ENCODE data around the gene FBXW11. TPM values are rescaled to one million over a fixed set of nuclear protein-coding genes. Genes with fewer than 3 reads are reported as not detected.

Gene FBXW11
- total RNA-seq, 1 experiment from 2014 or later, result 52.0 TPM

DNA sequence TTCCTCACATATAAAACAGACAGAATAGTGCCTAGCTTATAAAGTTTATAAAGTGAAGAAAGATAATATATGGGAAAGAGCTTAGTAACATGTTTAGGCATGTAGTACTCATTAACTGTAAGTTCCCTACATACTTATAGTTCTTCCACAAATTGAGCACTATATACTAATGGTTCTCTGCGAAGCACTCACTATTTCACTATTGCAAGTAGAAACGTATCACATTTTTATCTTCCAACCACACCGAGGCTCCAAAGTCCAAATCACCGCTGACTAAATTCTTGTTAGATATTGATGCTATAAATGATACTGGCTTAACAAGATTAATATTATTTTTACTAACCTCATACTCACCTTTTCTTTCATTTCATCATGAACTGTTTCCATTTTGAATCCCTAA, 61.0 kb downstream of the FBXW11 start:
- Histone ChIP-seq H2AFZ (ENCODE audit: low read depth, low read length, poor library complexity, severe bottlenecking) (no peak overlapping the region), H3K27ac (ENCODE audit: low read depth, low read length) (no peak overlapping the region), H3K79me2 (ENCODE audit: insufficient read depth, low read length) (peaks cover 77% of the 10 kb centered on the region), H3K4me3 (replicated peaks in 1 of 2; ENCODE audit: low read depth in 1 of 2, low read length in 2 of 2) (no peak overlapping the region), H4K20me1 (ENCODE audit: insufficient read depth) (peaks cover 10% of the 10 kb centered on the region; the same call in 1 of the 2 replicates), H3K36me3 (ENCODE audit: control insufficient read depth in 1 of 2, insufficient read depth in 2 of 2, low read length in 2 of 2) (no peaks in the 10 kb centered on the region), H3K9ac (ENCODE audit: low read length) (no peak overlapping the region), H3K9me2 (ENCODE audit: insufficient read depth) (no peaks in the 10 kb centered on the region), H3K27me3 (ENCODE audit: insufficient read depth, low read length) (no peaks in the 10 kb centered on the region), H3K9me3 (ENCODE audit: control insufficient read depth in 1 of 2, insufficient read depth in 1 of 2, low read depth in 1 of 2, low read length in 2 of 2) (no peaks in the 10 kb centered on the region), H3K4me1 (ENCODE audit: control insufficient read depth in 1 of 2, insufficient read depth in 2 of 2, low read length in 2 of 2) (peaks cover under 1 to 9% of the 10 kb centered on the region in 2 experiments; a peak in 1 of 4 replicates), H3K4me2 (ENCODE audit: low read length) (no peak overlapping the region)
- RAD21 ChIA-PET (ENCODE audit: low non-redundant PET in 1 of 2, low total read pairs in 2 of 2, uncharacterized antibody in 2 of 2, unreplicated experiment in 2 of 2), result no interaction called here
- TF ChIP-seq ZFX (IDR thresholded peaks at IDR 0.05) (no peak), CEBPB (IDR thresholded peaks at IDR 0.05; ENCODE audit: low read depth) (no peak), EGR1 (IDR thresholded peaks at IDR 0.05; ENCODE audit: low read depth) (no peak), SIN3A (IDR thresholded peaks at IDR 0.05; ENCODE audit: low read depth) (no peak), ELF1 (IDR thresholded peaks at IDR 0.05; ENCODE audit: borderline replicate concordance, low read depth) (no peak), TCF7L2 (IDR thresholded peaks at IDR 0.05; ENCODE audit: borderline replicate concordance, extremely low read depth, insufficient read depth, insufficient read length) (no peak), CBX3 (IDR thresholded peaks at IDR 0.05; ENCODE audit: low read depth) (no peak), FOSL1 (IDR thresholded peaks at IDR 0.05; ENCODE audit: low read depth) (no peak), POLR2A (IDR thresholded peaks at IDR 0.05; ENCODE audit: borderline replicate concordance, extremely low read depth, insufficient read depth, insufficient read length) (no peak), ZNF274 (IDR thresholded peaks at IDR 0.05; ENCODE audit: low read depth, low read length) (no peak), JUND (IDR thresholded peaks at IDR 0.05) (no peak), SP1 (IDR thresholded peaks at IDR 0.05; ENCODE audit: low read depth) (no peak), RAD21 (IDR thresholded peaks at IDR 0.05; ENCODE audit: low read depth) (no peak), YY1 (IDR thresholded peaks at IDR 0.05; ENCODE audit: extremely low read depth, insufficient replicate concordance, low read depth, low read length) (no peak), SRF (IDR thresholded peaks at IDR 0.05; ENCODE audit: low read depth) (no peak), EZH2phosphoT487 (IDR thresholded peaks at IDR 0.05; ENCODE audit: borderline replicate concordance) (no peak), POLR2AphosphoS5 (IDR thresholded peaks at IDR 0.05; ENCODE audit: low read depth, low read length) (no peak)
- TF ChIP-seq, protein P1, sequence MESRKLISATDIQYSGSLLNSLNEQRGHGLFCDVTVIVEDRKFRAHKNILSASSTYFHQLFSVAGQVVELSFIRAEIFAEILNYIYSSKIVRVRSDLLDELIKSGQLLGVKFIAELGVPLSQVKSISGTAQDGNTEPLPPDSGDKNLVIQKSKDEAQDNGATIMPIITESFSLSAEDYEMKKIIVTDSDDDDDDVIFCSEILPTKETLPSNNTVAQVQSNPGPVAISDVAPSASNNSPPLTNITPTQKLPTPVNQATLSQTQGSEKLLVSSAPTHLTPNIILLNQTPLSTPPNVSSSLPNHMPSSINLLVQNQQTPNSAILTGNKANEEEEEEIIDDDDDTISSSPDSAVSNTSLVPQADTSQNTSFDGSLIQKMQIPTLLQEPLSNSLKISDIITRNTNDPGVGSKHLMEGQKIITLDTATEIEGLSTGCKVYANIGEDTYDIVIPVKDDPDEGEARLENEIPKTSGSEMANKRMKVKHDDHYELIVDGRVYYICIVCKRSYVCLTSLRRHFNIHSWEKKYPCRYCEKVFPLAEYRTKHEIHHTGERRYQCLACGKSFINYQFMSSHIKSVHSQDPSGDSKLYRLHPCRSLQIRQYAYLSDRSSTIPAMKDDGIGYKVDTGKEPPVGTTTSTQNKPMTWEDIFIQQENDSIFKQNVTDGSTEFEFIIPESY (IDR thresholded peaks at IDR 0.05; ENCODE audit: extremely low read depth, insufficient replicate concordance, low read length), result no peak
- TF ChIP-seq, protein P2, sequence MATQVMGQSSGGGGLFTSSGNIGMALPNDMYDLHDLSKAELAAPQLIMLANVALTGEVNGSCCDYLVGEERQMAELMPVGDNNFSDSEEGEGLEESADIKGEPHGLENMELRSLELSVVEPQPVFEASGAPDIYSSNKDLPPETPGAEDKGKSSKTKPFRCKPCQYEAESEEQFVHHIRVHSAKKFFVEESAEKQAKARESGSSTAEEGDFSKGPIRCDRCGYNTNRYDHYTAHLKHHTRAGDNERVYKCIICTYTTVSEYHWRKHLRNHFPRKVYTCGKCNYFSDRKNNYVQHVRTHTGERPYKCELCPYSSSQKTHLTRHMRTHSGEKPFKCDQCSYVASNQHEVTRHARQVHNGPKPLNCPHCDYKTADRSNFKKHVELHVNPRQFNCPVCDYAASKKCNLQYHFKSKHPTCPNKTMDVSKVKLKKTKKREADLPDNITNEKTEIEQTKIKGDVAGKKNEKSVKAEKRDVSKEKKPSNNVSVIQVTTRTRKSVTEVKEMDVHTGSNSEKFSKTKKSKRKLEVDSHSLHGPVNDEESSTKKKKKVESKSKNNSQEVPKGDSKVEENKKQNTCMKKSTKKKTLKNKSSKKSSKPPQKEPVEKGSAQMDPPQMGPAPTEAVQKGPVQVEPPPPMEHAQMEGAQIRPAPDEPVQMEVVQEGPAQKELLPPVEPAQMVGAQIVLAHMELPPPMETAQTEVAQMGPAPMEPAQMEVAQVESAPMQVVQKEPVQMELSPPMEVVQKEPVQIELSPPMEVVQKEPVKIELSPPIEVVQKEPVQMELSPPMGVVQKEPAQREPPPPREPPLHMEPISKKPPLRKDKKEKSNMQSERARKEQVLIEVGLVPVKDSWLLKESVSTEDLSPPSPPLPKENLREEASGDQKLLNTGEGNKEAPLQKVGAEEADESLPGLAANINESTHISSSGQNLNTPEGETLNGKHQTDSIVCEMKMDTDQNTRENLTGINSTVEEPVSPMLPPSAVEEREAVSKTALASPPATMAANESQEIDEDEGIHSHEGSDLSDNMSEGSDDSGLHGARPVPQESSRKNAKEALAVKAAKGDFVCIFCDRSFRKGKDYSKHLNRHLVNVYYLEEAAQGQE (IDR thresholded peaks at IDR 0.05; ENCODE audit: low read depth), result no peak
- TF ChIP-seq, protein P3, sequence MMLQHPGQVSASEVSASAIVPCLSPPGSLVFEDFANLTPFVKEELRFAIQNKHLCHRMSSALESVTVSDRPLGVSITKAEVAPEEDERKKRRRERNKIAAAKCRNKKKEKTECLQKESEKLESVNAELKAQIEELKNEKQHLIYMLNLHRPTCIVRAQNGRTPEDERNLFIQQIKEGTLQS (IDR thresholded peaks at IDR 0.05), result no peak
- CTCF ChIA-PET, result no interaction called here
- intact Hi-C loops (cut with micrococcal nuclease), result no loop called here
- POLR2A ChIA-PET, result interaction anchor here (1.3 kb wide), 1 partner anchor 60 kb away, joined by 3 read pairs; no protein-coding TSS in a partner anchor
- no peak for DNase-seq (ENCODE audit: low read depth, low spot score)
- no TSS peak for BruUV-seq (replicated peaks)
- ATAC-seq, result no peak
